Neural progenitor cell (in vitro differentiated cells): ENCODE data around the gene IL37. TPM values are rescaled to one million over a fixed set of nuclear protein-coding genes. Genes with fewer than 3 reads are reported as not detected.

Experiments
- DNase-seq: peaks from one replicate; pipeline ENCODE4 v3.0.0-alpha.2; 2016; ENCODE audit warnings: low spot score
- H2AFZ ChIP-seq: fragments of 200-600 bp; sonication (generic); replicated peaks from 2 replicates; pipeline ENCODE4 v1.6.1; 2016; ENCODE audit warnings: antibody characterized with exemption
- H3F3A ChIP-seq: fragments of 200-600 bp; sonication (generic); 2 replicates; pipeline ENCODE4 v1.6.1; 2016; ENCODE audit warnings: antibody characterized with exemption, low read depth
- H3K27ac ChIP-seq: fragments of 200-600 bp; sonication (generic); 2 replicates; pipeline ENCODE4 v1.5.1; 2016; ENCODE audit warnings: mild to moderate bottlenecking
- H3K27me3 ChIP-seq: fragments of 200-600 bp; sonication (generic); 2 replicates; pipeline ENCODE4 v1.6.1; 2016; ENCODE audit warnings: mild to moderate bottlenecking, moderate library complexity
- H3K36me3 ChIP-seq: fragments of 200-600 bp; sonication (generic); 2 replicates; pipeline ENCODE4 v1.5.1; 2016
- H3K4me1 ChIP-seq: fragments of 200-600 bp; sonication (generic); 2 replicates; pipeline ENCODE4 v1.6.1; 2016; ENCODE audit warnings: mixed run types
- H3K4me2 ChIP-seq: fragments of 200-600 bp; sonication (generic); 2 replicates; pipeline ENCODE4 v1.6.1; 2016
- H3K4me3 ChIP-seq: fragments of 200-600 bp; sonication (generic); 2 replicates; pipeline ENCODE4 v1.5.1; 2016
- H3K79me2 ChIP-seq: fragments of 200-600 bp; sonication (generic); 2 replicates; pipeline ENCODE4 v1.6.1; 2016; ENCODE audit warnings: low read depth
- H3K9ac ChIP-seq: fragments of 200-600 bp; sonication (generic); 2 replicates; pipeline ENCODE4 v1.6.1; 2016
- H3K9me3 ChIP-seq: fragments of 200-600 bp; sonication (generic); 2 replicates; pipeline ENCODE4 v1.5.1; 2016; ENCODE audit warnings: low read depth
- H4K20me1 ChIP-seq: fragments of 200-600 bp; sonication (generic); 2 replicates; pipeline ENCODE4 v1.6.1; 2016; ENCODE audit warnings: low read depth
- H3K27ac Mint-ChIP-seq: 3 replicates; pipeline ENCODE4 v1.8.0; 2021; ENCODE audit warnings: mixed read lengths
- H3K27me3 Mint-ChIP-seq: 2 replicates; pipeline ENCODE4 v1.8.0; 2022; ENCODE audit warnings: low read depth, mild to moderate bottlenecking, inconsistent platforms, moderate library complexity, mixed read lengths; ENCODE audit not compliant: insufficient read depth
- H3K36me3 Mint-ChIP-seq: 3 replicates; pipeline ENCODE4 v1.8.0; 2021; ENCODE audit warnings: mixed read lengths
- H3K4me1 Mint-ChIP-seq: 3 replicates; pipeline ENCODE4 v1.8.0; 2021; ENCODE audit warnings: mixed read lengths
- H3K4me3 Mint-ChIP-seq: 3 replicates; pipeline ENCODE4 v1.8.0; 2021; ENCODE audit warnings: mild to moderate bottlenecking, moderate library complexity, mixed read lengths
- H3K9me3 Mint-ChIP-seq: 3 replicates; pipeline ENCODE4 v1.8.0; 2020; ENCODE audit warnings: mixed read lengths
- CTCF ChIP-seq: fragments of 200-600 bp; sonication (generic); IDR thresholded peaks from 2 replicates; pipeline ENCODE4 v1.5.1; 2017; ENCODE audit warnings: antibody characterized with exemption, mild to moderate bottlenecking
- EZH2 ChIP-seq: fragments of 200-600 bp; sonication (generic); IDR thresholded peaks from 2 replicates; pipeline ENCODE4 v1.6.1; 2017; ENCODE audit warnings: antibody characterized with exemption, mild to moderate bottlenecking, moderate library complexity
- EZH2phosphoT487 ChIP-seq: fragments of 200-600 bp; sonication (generic); IDR thresholded peaks from 2 replicates; pipeline ENCODE4 v1.6.1; 2017; ENCODE audit warnings: antibody characterized with exemption
- total RNA-seq: library from RNA; depleted of rRNA; stranded (reverse); fragments of >200 nt; gene quantifications from 2 replicates; pipeline ENCODE4 v1.2.3, GENCODE V29; 2015; ENCODE audit warnings: low replicate concordance

Gene IL37
- total RNA-seq, 1 donor from 2014 or later: not detected

- Mint-ChIP-seq H3K27me3 (peaks cover 5% of the 10 kb centered on the region), H3K4me3 (no peak overlapping the region), H3K9me3 (no peaks in the 10 kb centered on the region), H3K27ac (no peak overlapping the region), H3K4me1 (no peaks in the 10 kb centered on the region), H3K36me3 (no peaks in the 10 kb centered on the region)
- H3K27ac ChIP-seq: no peak overlapping the region
- H2AFZ ChIP-seq: no peak overlapping the region
- no peaks in the 10 kb centered on the region for H3K79me2 ChIP-seq
- TF ChIP-seq EZH2phosphoT487: no peak
- TF ChIP-seq CTCF: no peak
- no peak for TF ChIP-seq EZH2
- no peak overlapping the region for H3K4me3 ChIP-seq
- no peak for DNase-seq
- H3K9ac ChIP-seq: no peak overlapping the region
- H3F3A ChIP-seq: no peaks in the 10 kb centered on the region
- no peaks in the 10 kb centered on the region for H4K20me1 ChIP-seq
- H3K4me1 ChIP-seq: no peaks in the 10 kb centered on the region
- H3K27me3 ChIP-seq: no peaks in the 10 kb centered on the region
- H3K36me3 ChIP-seq: no peaks in the 10 kb centered on the region
- no peak overlapping the region for H3K4me2 ChIP-seq
- H3K9me3 ChIP-seq: no peaks in the 10 kb centered on the region
Observed at GRCh38 chr2:112881217-112881985, 29.6 kb upstream of the IL37 start.

GRCh38 chr2:112883669-112884068 is 27.3 kb upstream of the IL37 start:
- no peak overlapping the region for H2AFZ ChIP-seq
- no peak overlapping the region for H3K27ac Mint-ChIP-seq
- H3K36me3 Mint-ChIP-seq: no peaks in the 10 kb centered on the region
- H3K9me3 ChIP-seq: no peaks in the 10 kb centered on the region
- no peaks in the 10 kb centered on the region for H3K4me1 Mint-ChIP-seq
- no peaks in the 10 kb centered on the region for H4K20me1 ChIP-seq
- peak overlapping the region; percentile 28 for H3K4me3 Mint-ChIP-seq
- peaks cover 5% of the 10 kb centered on the region for H3K27me3 Mint-ChIP-seq
- no peaks in the 10 kb centered on the region for H3K9me3 Mint-ChIP-seq
- TF ChIP-seq EZH2phosphoT487 (no peak), CTCF (no peak), EZH2 (no peak)
- no peak for DNase-seq
- no peak overlapping the region for H3K4me3 ChIP-seq
- H3K36me3 ChIP-seq: no peaks in the 10 kb centered on the region
- no peak overlapping the region for H3K4me2 ChIP-seq
- no peaks in the 10 kb centered on the region for H3K79me2 ChIP-seq
- H3K27ac ChIP-seq: no peak overlapping the region
- no peaks in the 10 kb centered on the region for H3F3A ChIP-seq
- H3K9ac ChIP-seq: no peak overlapping the region
- H3K27me3 ChIP-seq: no peaks in the 10 kb centered on the region
- H3K4me1 ChIP-seq: no peaks in the 10 kb centered on the region

GRCh38 chr2:112884869-112885505 is 26.0 kb upstream of the IL37 start:
- peak overlapping the region; percentile 58 for H2AFZ ChIP-seq
- Mint-ChIP-seq H3K4me1 (no peaks in the 10 kb centered on the region), H3K4me3 (no peak overlapping the region), H3K36me3 (no peaks in the 10 kb centered on the region), H3K27ac (no peak overlapping the region), H3K9me3 (peaks cover 3% of the 10 kb centered on the region), H3K27me3 (peaks cover 5% of the 10 kb centered on the region)
- no peak overlapping the region for H3K9ac ChIP-seq
- no peaks in the 10 kb centered on the region for H3K79me2 ChIP-seq
- H3K9me3 ChIP-seq: no peaks in the 10 kb centered on the region
- TF ChIP-seq EZH2 (no peak), CTCF (peak; percentile 96), EZH2phosphoT487 (no peak)
- H3K4me2 ChIP-seq: no peak overlapping the region
- H3K36me3 ChIP-seq: no peaks in the 10 kb centered on the region
- no peaks in the 10 kb centered on the region for H3F3A ChIP-seq
- peak; percentile 71 for DNase-seq
- H3K27ac ChIP-seq: no peak overlapping the region
- no peaks in the 10 kb centered on the region for H3K27me3 ChIP-seq
- no peak overlapping the region for H3K4me3 ChIP-seq
- H4K20me1 ChIP-seq: no peaks in the 10 kb centered on the region
- H3K4me1 ChIP-seq: no peaks in the 10 kb centered on the region
